GM12864 (cell line): Measurements from ENCODE around the gene TOPBP1.

Experiments used
- DNase-seq: peaks from one replicate; pipeline ENCODE4 v3.0.0-alpha.2; 2011; ENCODE audit warnings: low read depth
- H3K4me3 ChIP-seq: 2 replicates; pipeline ENCODE4 v1.5.1; 2011; ENCODE audit warnings: mild to moderate bottlenecking, low read depth, low read length, control low read depth
- CTCF ChIP-seq: IDR thresholded peaks from 2 replicates; pipeline ENCODE4 v1.5.1; 2011; ENCODE audit warnings: low read depth, mild to moderate bottlenecking, moderate library complexity, low read length, control low read depth, inconsistent platforms; ENCODE audit errors: missing control alignments

Gene TOPBP1

GRCh38 chr3:133598405-133598804 lies 63.3 kb downstream of the TOPBP1 start:
- no peak overlapping the region for H3K4me3 ChIP-seq
- DNase-seq, result no peak
- TF ChIP-seq CTCF, result no peak

GRCh38 chr3:133595341-133595740 lies 66.4 kb downstream of the TOPBP1 start:
- no peak for DNase-seq
- H3K4me3 ChIP-seq, result no peak overlapping the region
- no peak for TF ChIP-seq CTCF

- DNase-seq, result no peak
- no peak for TF ChIP-seq CTCF
Measured at GRCh38 chr3:133593243-133593642, 68.5 kb downstream of the TOPBP1 start.

GRCh38 chr3:133592843-133593242 lies 68.9 kb downstream of the TOPBP1 start:
- TF ChIP-seq CTCF, result no peak
- no peak for DNase-seq
- no peak overlapping the region for H3K4me3 ChIP-seq

More at GRCh38 chr3:133593243-133593642, 68.5 kb downstream of the TOPBP1 start:
- no peak overlapping the region for H3K4me3 ChIP-seq

- no peak overlapping the region for H3K4me3 ChIP-seq
- no peak for DNase-seq
- no peak for TF ChIP-seq CTCF
Measured at GRCh38 chr3:133591271-133591742, 70.4 kb downstream of the TOPBP1 start.

GRCh38 chr3:133589503-133589902 lies 72.2 kb downstream of the TOPBP1 start:
- no peak overlapping the region for H3K4me3 ChIP-seq
- no peak for TF ChIP-seq CTCF
- no peak for DNase-seq

- no peak overlapping the region for H3K4me3 ChIP-seq
- TF ChIP-seq CTCF, result no peak
- no peak for DNase-seq
Measured at GRCh38 chr3:133588784-133589465, 72.8 kb downstream of the TOPBP1 start.
